GM19324 (cell line): Measurements from ENCODE around the gene AIDA.
"Not testable (repeated sequence)": the region's sequence is repeated elsewhere in the genome, so short reads cannot be mapped to it uniquely, and the experiment has no call there.

Experiments used
- ATAC-seq: cut with Tn5 transposase; IDR thresholded peaks from one replicate; pipeline ENCODE4 v1.9.1; 2021; ENCODE audit warnings: mild to moderate bottlenecking, moderate library complexity; ENCODE audit not compliant: unreplicated experiment, low FRiP score

Gene AIDA

GRCh38 chr1:222713091-222713961, 1.0 kb upstream of the AIDA start:
- ATAC-seq = peak; percentile 79

DNA sequence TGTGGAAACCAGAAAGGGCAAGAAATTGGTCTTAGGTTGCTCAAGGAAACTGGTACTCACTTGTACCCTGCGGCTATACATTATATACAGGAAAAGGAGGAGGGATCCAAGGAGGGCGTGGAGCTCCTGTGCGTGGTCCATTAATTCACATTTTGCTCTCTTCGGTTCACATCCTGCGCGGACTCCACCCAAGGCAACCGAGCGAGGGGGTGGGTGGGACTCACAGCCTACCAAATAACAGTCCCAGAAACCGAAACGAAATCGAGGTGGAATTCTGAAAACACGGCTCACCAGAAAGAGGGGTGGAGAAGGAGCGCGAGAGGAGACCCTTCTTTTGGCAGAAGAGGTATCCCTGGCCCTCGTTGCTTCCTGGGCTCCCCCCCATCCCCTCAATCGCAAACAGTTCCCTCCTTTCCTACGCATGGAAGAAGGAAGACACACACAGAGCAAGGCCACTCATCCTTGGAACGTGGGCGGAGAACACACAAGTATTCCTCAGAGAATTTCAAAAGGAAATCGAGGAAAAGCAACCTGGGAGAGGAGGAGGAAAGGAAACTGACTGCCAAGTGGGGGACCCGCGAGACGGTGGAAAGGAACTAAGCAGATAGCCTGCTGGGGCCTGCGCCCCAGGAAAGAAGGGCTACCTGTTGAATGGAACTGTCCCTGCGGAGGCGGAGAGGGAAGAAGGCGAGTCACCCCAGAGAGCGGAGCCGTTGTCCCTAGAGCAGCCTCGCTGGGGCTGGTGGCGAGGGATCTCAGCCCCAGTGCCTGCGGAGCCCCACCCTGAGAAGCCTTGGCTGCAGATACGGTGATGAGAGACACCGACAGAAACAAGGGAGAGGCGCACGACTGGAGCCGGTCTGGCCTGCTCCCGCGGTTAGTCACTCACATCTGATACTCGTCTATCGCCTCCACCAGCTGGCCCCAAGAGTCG, 705 bp downstream of the AIDA start:
- ATAC-seq = peak; percentile 32

DNA sequence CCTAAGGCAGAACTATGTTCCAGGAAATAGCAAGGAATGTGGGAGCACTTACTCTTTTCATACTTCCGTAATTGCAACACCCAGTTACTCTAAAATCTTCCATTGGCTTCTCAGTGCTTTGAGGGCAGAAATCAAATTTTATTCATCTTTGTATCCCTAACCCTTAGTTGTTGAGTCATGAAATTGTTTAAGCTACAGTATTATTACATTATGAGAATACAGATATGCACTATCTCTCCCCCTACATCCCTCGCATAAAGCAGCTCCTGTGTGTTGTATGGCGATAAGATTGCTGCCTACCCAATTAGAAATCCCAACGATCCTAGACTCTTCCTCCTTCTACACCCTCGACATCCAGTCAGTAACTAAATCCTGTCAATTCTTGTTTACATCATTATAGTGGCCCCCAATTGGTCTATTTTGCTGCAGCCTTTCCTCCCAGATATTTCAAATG, 2.6 kb downstream of the AIDA start:
- no peak for ATAC-seq

GRCh38 chr1:222706815-222707214, 5.5 kb downstream of the AIDA start:
- ATAC-seq = no peak

DNA sequence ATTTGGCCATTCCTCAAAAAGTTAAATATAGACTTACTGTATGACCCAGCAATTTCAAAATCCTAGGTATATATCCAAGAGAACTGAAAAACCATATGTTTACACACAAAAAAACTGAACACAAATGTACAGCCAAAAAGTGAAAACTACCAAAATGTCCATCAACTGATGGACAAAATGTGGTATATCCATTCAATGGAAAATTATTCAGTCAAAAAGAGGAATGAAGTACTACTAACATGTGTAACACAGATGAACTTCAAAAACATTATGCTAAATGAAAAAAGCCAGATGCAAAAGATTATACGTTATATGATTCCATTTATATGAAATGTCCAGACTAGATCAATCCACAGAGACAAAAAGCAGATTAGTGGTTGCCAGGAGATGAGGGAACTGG, 8.0 kb downstream of the AIDA start:
- no peak for ATAC-seq

GRCh38 chr1:222702210-222702609, 10.1 kb downstream of the AIDA start:
- no peak for ATAC-seq

GRCh38 chr1:222697826-222698225, 14.5 kb downstream of the AIDA start:
- ATAC-seq = no peak

DNA sequence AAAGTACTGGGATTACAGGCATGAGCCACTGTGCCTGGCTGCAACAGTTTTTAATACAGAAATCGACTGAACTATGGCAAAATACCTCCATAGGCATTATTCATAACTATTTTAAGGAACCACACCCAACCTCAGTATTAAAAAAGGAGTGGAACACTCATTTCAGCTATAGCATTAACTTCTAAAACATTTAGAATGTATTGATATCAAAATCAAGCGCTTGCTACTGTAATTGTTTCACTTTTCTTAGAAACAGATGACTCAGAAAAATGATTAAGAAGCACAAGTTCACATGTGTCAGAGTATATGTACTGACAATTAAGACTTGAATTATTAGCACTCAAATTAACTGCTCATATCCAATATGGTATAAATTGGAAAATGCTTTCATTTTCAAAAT, 15.1 kb downstream of the AIDA start:
- no peak for ATAC-seq

GRCh38 chr1:222696741-222697140, 15.6 kb downstream of the AIDA start:
- no peak for ATAC-seq

- ATAC-seq = no peak
Measured at GRCh38 chr1:222694927-222695326, 17.4 kb downstream of the AIDA start.

GRCh38 chr1:222691016-222691415, 21.3 kb downstream of the AIDA start:
- no peak for ATAC-seq

DNA sequence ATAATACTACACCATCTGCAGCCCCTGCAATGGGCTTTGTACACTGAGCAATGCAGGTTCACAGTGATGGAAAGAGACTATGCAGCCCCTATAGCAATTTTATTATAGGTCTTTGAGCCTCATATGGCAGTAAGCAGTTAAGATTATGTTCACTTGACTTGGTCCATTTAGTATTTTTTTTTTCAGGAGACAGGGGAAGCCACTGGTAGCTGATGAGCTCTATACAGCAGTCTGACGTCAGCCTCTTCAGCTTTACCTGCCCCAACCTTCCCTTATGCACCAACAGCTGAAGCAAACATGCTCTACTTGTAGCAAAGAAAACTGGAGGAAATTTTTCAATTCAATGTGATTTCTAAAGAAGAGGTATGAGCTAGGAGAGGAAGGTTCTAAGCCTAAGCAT, 32.2 kb downstream of the AIDA start:
- ATAC-seq = no peak

DNA sequence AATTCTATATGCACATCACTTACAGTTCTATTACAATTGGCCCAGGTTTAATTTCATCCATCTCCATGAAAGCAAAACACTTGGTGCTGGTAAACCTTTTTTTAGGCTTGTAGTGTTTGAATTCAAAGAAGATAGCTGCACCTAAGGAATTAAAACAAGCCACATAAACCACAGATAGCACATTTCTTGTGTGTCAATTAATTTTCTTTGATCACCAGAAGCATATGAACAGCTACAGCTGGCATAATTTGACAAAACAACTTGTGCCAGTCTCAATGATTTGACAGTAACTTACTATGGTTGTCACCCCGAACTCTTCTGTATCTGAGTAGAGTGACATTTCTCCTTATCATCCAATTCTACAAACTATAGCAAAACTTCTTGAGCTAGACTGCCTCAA, 42.2 kb downstream of the AIDA start:
- no peak for ATAC-seq

DNA sequence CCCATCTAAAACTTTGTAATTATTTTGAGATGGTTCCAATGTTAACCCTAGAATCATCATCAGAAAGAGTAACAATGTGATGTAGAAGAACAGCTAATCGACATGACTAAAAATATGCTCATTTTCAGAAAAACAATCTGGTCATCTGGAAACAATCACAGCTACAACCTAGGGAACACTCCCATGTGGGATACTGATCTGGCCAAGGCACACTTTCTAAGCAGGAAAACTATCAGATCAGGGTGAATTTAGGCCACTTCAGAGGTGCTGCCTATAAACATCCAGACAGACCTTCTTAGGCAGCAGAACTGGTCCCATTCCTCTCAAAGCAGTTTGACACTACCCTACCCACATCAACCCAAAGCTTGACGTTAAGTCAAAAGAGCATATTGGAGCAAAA, 43.2 kb downstream of the AIDA start:
- ATAC-seq = not testable (repeated sequence)

DNA sequence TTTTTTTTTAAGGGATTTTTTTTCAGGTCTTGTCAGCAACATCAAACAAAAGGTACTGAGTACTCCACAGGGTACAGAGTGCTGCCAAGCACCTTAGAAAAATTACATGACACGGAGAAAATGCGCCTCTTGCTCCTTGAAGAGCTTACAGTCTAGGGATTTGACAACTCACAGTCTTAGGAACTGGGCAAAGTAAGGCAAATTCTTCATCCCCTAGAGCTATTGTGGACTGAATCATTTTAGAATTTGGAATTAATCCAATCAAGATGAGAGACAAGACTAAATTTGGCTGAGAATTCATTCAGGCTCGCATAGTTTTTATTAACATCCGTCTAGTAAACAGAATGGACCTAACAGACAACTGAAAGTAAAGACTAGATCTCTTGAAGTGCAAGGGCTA, 44.1 kb downstream of the AIDA start:
- ATAC-seq = not testable (repeated sequence)

GRCh38 chr1:222665964-222666363, 46.3 kb downstream of the AIDA start:
- ATAC-seq = no peak

DNA sequence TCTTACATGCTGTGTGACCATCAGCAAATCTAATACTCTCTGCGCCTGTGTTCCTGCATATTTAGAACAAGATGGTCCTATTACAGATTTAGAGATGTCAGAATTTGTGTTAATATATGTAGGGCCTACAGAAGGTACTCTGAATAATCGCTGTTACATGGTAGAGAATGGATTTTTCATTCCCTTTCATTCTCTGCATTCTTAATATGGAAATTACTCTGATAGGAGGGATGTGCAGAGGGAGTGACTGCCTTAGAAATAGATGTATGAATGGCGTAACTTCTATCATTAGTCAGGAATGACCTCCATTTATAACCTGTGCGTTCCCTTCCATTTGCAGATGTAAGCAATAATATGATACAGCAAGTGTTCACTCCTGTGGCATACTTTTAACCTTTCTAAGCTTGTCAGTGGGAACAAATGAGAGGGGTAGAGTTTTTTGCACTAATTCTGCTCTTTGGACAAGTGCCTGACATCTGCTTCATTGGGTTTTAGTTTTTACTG, 48.8 kb downstream of the AIDA start:
- ATAC-seq = no peak

- ATAC-seq = no peak
Measured at GRCh38 chr1:222657899-222658298, 54.4 kb downstream of the AIDA start.

GRCh38 chr1:222656391-222657155, 55.7 kb downstream of the AIDA start:
- ATAC-seq = no peak

GRCh38 chr1:222654849-222655248, 57.4 kb downstream of the AIDA start:
- peak; percentile 98 for ATAC-seq
